Stimulated activated CD4-positive, alpha-beta T cell treated with anti-CD3 and anti-CD28 coated beads, Interleukin-4, amount 100 ng/mL, for 24 hours (primary cell): ENCODE measurements around the gene NOD2.

Source experiments
- DNase-seq: peaks from one replicate; pipeline ENCODE4 v3.0.0-alpha.2; 2020

The NOD2 gene

DNA sequence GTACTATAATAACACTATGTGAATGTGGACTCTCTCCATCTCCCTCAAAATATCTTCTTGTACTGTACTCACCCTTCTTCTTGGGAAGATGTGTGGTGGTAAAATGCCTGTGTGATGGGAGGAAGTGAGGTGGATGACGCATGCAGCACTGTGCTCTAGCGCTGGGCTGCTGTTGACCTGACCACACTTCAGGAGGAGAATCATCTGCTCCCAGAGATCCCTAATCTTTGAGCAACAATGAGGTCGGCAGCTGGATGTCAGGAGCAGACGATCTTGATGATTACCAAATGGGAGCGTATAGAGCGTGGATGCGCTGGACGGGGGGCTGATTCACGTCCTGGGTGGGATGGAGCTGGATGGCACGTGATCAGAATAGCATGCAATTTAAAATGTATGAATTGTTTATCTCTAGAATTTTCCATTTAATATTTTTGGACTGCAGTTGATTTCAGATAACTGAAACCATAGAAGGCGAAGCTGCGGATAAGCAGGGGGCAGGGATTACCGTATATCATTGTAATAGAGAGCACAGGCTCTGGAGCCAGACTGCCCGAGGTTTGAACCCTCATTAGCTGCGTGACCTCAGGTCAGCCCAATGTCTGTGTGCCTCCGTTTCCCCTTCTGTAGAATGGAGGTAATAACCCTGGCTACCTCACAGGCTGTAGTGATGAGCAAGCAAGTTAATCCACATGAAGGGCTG lies 24.8 kb downstream of the NOD2 start:
- no peak for DNase-seq

DNA sequence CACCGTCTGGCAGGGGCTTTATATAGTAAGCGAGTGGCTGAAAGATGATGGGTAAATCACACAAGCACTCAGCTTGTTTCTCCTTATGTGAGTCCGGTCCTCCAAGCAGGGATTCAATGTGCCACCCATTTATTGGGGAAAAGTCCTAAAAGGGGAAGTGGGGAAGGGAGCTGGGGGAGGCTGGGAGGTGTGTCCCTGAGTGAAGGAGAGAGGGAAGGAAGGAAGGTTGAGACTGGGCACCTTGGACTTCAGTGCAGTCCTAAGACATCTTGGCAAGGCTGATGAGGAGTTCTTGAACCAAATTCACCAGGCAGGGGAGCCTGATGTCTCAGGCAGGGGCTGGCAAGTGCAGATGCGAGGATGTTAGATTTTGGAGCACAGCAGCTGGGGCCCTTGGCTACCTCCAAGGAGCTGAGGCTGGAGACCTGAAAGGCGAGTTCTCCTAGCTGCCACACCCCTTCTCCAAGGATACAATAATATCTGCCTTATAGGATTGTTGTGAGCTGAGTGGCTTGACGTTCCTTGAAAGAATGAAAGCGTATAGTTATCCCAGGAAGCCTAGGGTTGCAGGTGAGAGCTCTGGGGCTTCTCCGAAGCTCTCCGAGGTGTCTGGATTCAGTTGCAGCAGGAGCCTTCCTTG lies 25.5 kb downstream of the NOD2 start:
- no peak for DNase-seq

DNA sequence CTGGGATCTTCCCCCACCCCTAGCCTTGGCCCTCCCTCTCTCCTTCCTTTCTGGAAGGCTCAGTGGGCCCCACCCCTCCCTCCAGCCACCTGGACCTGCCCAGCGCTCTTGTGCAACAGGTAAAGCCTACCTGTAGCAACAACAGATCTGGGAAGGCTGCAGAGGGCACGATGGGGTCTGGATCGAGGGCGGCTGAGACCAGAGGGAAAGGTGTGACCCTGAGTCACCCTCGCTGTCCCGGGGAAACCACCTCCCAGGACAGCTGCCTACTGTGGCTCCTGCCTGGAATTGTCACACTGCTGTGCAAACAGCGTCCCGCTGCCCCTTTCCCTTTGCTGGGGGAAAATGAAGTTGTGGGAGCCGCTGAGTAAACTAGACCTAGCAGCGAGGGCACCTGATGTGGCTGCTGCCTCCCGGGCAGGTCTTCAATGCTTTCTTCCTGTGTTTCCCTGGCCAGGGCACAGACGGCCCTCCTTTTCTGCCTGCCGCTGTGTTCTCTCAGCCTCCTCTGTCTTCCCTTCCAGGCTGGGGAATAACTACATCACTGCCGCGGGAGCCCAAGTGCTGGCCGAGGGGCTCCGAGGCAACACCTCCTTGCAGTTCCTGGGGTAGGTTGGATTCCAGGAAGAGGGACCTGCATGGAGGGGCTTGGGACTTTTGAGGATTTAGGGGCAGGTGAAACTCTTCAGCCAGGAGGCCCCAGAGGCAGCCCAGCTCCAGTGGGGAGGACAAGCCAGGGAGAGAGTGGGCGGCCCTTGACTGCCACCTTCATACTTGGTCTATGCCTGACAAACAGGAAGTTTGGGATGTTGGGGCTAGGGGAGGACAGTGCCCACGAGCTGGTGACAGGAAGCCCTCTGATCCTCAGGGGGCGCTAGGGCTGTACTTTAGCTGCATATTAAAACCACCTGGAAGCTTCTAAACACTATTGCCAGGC lies 26.3 kb downstream of the NOD2 start:
- DNase-seq = no peak

DNA sequence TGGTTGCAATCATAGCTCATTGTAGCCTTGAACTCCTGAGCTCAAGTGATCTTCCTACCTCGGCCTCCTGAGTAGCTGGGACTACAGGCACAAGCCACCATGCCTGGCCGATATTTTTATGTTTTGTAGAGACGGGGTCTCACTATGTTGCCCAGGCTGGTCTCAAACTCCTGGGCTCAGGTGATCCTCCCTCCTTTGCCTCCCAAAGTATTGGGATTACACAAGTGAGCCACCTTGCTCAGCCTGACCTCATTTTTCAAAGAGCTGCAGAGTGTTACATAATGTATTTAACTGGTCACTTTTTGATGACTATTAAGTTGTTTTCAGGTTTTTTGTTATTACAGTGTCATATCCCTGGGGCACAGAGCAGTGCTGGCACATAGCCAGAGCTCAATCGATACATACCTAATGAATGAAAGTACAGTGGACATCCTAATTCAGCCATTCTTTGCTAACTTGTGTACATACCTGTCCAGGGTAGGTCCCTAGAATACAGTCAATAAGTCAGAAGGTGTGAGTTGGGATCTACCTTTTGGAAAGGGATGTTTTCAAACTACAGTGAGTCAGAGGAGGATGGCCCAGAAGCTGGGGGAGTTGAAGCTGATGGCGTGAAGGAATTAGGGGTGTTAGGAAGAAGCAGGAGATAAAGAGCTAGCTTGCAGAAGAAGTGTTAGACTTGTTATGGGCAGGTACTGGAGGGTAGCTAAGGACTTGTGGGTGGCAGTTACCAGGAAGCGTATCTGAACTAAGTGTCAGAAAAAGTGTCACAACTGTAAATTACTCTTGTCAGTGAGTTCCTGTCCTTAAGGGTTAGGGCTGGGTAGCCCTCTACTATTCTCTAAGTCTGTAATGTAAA lies 28.4 kb downstream of the NOD2 start:
- no peak for DNase-seq

DNA sequence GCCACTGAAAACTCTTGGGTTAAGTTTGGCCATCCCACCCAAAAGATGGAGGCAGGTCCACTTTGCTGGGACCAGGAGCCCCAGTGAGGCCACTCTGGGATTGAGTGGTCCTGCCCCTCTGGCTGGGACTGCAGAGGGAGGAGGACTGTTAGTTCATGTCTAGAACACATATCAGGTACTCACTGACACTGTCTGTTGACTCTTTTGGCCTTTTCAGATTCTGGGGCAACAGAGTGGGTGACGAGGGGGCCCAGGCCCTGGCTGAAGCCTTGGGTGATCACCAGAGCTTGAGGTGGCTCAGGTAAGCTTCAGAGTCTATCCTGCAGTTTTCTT lies 29.0 kb downstream of the NOD2 start:
- DNase-seq = no peak

DNA sequence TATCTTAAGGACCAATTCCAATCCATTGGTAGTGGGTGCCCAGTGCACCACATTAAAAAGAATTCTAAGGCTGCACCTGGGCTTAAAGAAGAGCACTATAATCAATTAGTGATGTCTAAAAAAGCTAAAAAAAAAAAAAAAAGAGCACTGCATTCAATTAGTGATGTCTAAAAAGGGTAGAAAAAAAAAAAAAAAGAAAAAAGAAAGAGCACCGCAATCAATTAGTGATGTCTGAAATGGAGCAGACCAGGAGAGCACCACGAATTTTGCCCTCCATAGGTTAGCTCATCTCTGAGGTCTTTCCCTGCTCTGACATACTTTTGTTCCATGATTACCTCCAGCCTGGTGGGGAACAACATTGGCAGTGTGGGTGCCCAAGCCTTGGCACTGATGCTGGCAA lies 29.6 kb downstream of the NOD2 start:
- DNase-seq = no peak

DNA sequence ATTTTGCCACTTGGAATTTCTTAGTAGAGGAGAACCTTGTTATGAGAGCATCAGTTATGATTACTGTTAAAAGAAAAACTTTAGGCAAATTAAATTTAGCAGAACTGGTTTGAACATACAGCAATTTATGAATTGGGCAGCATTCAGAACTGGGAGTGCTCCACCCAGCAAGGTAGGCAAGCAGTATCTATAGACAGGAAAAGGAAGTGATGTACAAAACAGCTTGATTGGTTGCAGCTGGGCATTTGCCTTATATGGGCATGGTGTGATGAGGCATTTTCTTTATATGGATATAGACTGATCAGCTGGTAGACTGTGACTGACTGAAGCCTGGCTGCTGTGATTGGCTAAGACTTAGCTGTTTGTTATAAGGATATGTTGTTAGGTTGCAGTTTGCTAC lies 30.9 kb downstream of the NOD2 start:
- no peak for DNase-seq

DNA sequence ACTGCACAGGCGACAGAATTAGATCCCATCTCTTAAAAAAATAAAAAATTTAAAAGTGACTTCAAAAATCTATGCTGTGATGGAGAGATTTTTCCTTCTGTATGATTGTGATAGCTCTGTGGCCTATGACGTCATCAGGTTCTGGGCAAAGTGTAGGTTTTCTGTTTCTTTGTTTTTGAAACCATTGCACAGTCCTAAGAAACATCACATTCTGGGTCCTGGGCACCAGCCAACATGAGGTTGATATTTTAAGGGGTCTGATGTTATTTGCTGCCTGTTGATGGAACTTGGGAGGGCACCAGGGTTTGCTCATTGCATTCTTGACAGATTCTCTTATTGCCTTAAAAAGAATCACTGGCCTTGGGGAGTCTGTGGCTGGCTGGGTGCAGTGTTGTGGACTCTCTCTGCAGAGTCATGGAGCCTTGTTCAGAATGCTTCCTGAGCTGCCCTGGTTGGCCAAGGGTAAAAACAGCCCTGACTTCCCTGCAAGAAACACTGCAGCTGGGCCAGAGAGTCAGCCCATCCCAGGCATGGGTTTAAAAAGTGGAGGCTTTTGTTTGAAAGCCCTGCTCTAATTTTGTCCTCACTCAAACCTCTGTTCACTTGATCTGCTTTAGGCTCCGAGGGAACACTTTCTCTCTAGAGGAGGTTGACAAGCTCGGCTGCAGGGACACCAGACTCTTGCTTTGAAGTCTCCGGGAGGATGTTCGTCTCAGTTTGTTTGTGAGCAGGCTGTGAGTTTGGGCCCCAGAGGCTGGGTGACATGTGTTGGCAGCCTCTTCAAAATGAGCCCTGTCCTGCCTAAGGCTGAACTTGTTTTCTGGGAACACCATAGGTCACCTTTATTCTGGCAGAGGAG lies 38.0 kb downstream of the NOD2 start:
- DNase-seq = no peak

DNA sequence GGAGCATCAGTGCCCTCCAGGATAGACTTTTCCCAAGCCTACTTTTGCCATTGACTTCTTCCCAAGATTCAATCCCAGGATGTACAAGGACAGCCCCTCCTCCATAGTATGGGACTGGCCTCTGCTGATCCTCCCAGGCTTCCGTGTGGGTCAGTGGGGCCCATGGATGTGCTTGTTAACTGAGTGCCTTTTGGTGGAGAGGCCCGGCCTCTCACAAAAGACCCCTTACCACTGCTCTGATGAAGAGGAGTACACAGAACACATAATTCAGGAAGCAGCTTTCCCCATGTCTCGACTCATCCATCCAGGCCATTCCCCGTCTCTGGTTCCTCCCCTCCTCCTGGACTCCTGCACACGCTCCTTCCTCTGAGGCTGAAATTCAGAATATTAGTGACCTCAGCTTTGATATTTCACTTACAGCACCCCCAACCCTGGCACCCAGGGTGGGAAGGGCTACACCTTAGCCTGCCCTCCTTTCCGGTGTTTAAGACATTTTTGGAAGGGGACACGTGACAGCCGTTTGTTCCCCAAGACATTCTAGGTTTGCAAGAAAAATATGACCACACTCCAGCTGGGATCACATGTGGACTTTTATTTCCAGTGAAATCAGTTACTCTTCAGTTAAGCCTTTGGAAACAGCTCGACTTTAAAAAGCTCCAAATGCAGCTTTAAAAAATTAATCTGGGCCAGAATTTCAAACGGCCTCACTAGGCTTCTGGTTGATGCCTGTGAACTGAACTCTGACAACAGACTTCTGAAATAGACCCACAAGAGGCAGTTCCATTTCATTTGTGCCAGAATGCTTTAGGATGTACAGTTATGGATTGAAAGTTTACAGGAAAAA lies 38.8 kb downstream of the NOD2 start:
- no peak for DNase-seq

DNA sequence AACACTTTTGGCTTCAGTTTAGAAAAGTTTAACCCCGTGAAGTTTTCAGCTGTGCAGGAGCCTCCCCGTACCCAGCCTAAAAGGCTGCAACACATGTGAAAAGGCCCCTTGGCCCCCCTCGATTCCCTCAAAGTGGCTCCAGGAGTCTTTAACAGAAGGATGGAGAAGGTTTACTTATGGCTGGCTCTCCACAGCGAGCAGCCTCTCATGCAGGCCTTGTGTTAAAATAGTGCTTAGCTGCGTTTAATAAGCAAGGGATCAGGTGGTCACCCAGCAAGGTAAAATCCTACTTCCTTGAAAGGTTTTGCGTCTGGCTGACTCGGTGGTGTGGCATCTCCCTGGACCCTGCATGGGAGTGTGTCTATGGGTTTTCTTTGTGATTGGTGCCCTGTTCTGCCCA lies 40.1 kb downstream of the NOD2 start:
- DNase-seq = no peak

DNA sequence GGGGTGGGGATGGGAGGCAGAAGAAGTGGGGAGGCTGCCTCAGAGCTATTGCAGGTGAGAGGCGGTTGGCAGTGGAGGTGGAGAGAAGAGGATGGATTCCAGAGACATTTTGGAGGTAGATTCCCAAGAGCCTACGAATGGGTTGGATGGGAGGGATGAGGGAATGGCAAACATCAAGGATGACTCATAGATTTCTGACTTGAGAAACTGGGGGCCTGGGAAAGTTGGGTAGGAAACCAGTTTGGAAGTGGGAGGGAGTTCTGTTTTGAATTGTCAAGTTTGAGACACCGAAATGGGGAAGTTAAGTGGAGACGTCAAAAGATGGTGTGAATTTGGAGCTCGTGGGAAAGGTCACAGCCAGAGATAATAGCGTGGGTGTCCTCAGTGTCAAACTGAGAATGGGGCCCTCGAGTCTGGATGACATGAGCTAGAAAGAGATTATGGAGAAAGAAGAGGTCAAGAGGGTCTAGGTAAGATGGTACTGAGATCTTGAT lies 42.3 kb downstream of the NOD2 start:
- DNase-seq = peak; percentile 22

DNA sequence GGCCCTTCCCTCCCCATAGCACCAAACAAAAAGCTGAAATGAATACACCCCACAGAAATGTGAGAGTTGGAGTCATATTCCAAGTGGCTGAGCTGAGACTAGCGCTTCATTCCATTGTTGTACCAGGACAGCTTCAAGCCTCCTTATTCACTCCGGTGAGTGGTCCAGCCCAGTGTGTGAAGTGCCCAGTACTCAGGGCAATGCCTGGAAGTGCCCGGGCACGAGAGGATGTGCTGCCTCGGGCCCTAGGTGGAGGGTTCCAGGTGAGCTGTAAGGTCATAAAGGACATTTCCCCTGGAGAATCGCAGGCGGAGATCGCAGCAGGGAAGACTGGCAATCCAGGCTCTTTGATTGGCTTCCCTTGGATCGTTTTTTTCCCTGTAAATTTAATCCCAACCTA lies 43.0 kb downstream of the NOD2 start:
- no peak for DNase-seq

DNA sequence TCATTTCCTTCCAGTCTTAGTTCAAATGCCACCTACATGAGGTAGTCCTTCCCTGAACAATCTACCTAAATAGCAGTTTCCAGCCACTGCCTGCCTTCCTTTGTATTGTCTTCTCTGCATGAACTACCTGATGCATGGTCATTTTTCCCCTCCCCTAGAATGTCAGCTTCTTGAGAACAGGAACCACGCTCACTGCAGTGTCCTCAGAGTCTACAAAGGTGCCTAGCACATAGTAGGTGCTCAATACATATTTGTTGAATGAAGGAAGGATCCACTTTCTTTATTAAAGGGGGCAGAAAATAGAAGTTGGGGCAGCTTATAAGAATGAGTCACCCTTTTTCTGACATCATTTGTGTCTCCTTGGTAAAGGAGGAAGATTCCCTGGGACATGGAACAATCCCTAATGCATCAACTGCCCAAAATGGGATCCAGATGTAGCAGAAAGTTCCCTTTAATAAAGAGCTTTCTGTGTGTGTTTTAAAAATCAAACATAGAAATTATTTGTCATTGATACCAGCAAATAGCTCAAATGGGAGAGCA lies 44.1 kb downstream of the NOD2 start:
- DNase-seq = no peak

DNA sequence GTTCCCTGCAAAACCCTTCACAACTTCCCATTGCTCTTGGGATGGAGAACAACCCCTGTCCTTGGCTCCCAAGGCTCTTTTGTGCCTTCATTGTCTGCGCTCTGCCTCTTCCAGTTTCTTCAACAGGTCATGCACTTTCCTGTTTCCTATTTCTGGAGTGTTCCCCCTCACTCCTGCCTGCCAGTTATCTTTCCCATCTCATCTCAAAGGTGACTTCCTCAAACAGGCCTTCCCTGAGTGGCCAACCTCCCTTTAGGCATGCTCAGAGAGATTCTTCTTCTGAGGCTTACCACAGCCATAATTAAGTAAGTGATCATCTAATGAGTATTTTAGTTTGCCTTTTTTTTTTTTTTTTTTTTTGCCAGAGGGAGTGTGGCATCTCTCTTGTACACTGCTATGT lies 45.6 kb downstream of the NOD2 start:
- DNase-seq = no peak

DNA sequence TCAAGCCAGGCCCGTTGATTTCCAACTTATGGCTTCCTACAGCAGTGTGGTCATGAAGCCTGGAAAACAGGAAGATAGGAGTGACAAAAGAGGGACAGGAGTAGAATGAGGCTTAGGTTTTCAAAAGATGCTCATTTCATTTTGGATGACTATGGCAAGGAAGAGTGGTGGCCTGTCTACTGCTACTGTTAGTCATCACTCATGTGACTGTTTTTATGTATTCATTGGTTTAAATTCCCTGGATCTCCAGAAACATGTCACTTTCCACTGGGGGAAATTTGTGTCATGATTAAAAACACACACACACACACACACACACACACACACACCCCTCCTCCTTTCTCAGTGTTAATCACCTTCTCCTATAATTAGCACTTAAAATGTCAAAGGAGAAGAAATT lies 47.3 kb downstream of the NOD2 start:
- DNase-seq = peak; percentile 36

DNA sequence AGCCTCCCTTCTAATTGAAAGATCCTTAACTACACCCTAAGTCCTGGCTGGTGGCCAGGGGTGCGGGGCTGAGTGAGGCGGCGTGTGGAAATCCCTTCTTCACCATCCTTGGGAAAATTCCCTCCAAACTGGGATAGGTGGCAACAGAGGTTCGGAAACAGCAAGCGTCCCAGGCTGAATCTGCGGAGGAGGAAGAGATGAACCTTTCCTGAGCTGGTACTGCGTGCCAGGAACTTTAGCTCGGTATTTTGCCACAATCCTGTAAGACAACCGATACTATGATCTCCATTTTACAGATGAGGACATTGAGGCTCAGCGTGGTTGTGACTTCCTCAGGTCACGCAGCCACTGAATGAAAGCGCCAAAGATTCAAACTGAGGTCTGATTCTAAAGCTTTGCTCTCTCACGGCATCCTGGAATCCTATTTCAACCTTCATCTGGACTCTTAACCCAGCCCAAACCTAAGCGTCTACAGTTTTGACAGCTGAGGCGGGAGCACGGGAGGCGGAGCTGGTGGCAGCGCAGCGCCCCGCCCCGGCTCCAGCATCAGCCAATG lies 47.9 kb downstream of the NOD2 start:
- no peak for DNase-seq

DNA sequence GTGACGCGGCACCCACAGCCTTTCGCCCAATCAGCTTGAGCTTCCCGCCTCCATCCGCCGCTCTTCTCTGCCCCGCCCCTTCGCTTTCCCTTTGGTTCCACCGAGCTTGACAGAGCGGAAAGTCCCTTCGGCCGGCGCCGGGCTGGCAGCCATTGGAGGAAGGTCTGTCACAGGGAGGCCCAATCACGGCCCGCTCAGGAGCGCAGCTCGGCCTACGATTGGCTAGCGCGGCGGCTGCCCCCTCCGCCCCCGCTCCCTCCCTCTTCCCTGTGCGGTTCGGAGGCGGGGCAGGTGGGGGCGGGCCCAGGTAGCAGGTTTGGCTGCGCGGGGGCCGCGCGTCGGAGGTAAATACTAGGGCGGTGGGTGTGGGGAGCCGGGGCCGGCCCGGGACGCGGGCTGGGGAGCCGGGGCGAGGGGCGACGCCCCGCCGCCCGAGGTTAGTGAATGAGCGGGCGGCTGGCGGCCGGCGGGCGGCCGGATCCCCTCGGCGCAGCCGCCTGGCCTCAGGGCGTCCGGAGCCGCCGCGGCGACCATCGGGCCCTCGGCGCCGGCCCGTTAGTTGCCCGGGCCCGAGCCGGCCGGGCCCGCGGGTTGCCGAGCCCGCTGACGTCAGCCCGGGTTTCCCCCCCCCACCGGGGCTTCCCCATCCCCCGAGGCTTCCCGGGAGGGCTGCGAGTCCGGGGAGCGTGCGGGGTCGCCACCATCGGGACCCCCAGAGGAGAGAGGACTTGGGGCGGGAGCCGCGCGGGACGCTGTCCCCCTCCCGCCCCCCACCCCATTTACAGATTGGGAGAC lies 48.6 kb downstream of the NOD2 start, which contains the start of gene CYLD:
Gene CYLD, plus strand, starts transcription at position 306 of the 795 bp plus-strand sequence. CDS start 7,613 bp downstream, outside the sequence.
- peak; percentile 100 for DNase-seq

DNA sequence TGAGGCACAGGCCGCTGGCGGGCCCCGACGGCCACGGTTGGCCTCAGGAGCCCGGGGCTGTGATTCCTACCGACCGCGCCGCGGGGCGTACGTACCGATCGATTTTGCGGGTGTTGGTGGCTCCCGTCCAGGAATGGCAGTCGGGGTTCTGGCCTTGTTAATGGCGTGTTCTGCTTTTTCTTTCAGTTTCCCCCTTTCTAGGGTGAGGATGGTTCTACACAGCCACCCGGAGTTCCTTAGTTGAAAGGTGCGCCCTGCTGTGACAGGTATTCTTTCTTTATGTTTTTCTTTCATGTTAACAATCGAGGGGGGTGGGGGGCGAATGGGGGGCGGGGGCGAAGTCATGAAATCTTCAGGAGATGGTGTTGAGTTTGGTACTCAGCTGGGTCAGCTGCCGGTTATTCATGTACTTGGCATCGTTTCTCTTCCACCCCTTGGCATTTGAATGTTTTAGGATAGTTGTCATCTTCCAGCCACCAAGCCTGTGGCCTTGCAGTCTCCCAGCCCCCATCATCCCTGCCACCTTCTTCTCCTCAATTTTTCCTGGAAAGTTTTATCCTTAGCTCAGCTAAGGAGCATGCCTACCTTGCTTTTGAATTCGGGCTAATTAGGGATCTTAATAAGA lies 49.3 kb downstream of the NOD2 start:
- DNase-seq = peak; percentile 52
